HEK293 (cell line): ENCODE data around the gene PIK3R1.

ENCODE experiments used
- GLI4 ChIP-seq: fragments of 450-650 bp; formaldehyde crosslinking; IDR thresholded peaks from 2 replicates; pipeline ENCODE4 v1.5.1; 2016; ENCODE audit warnings: missing biosample characterization, missing genetic modification characterization
- PBX3 ChIP-seq: sonication (generic); formaldehyde crosslinking; IDR thresholded peaks from 2 replicates; pipeline ENCODE4 v1.8.1; 2022; ENCODE audit warnings: mild to moderate bottlenecking, moderate library complexity, missing genetic modification reagents
- PRDM2 ChIP-seq: fragments of 450-650 bp; formaldehyde crosslinking; IDR thresholded peaks from 2 replicates; pipeline ENCODE4 v1.5.1; 2016; ENCODE audit warnings: missing biosample characterization, missing genetic modification characterization, borderline replicate concordance
- PRDM6 ChIP-seq: fragments of 450-650 bp; formaldehyde crosslinking; IDR thresholded peaks from 2 replicates; pipeline ENCODE4 v1.5.1; 2017; ENCODE audit warnings: missing biosample characterization, missing genetic modification characterization
- SP7 ChIP-seq: fragments of 450-650 bp; formaldehyde crosslinking; IDR thresholded peaks from 2 replicates; pipeline ENCODE4 v1.5.1; 2016; ENCODE audit warnings: missing biosample characterization, missing genetic modification characterization
- ZBTB20 ChIP-seq: fragments of 450-650 bp; formaldehyde crosslinking; IDR thresholded peaks from 2 replicates; pipeline ENCODE4 v1.5.1; 2016; ENCODE audit warnings: missing biosample characterization, missing genetic modification characterization
- ZBTB44 ChIP-seq: fragments of 450-650 bp; IDR thresholded peaks from 2 replicates; pipeline ENCODE4 v1.5.1; 2018; ENCODE audit warnings: missing biosample characterization, mild to moderate bottlenecking, missing genetic modification characterization
- ZNF157 ChIP-seq: fragments of 450-650 bp; formaldehyde crosslinking; IDR thresholded peaks from 2 replicates; pipeline ENCODE4 v1.5.1; 2016; ENCODE audit warnings: missing biosample characterization, missing genetic modification characterization
- ZNF174 ChIP-seq: fragments of 450-650 bp; formaldehyde crosslinking; IDR thresholded peaks from 2 replicates; pipeline ENCODE4 v1.5.0; 2017; ENCODE audit warnings: missing biosample characterization, mild to moderate bottlenecking, missing genetic modification characterization
- ZNF280D ChIP-seq: fragments of 450-650 bp; formaldehyde crosslinking; IDR thresholded peaks from 2 replicates; pipeline ENCODE4 v1.5.1; 2016; ENCODE audit warnings: missing biosample characterization, missing genetic modification characterization
- ZNF600 ChIP-seq: fragments of 450-650 bp; formaldehyde crosslinking; IDR thresholded peaks from 2 replicates; pipeline ENCODE4 v1.5.1; 2016; ENCODE audit warnings: missing biosample characterization, missing genetic modification characterization
- ZNF654 ChIP-seq: fragments of 450-650 bp; formaldehyde crosslinking; IDR thresholded peaks from 2 replicates; pipeline ENCODE4 v1.5.1; 2016; ENCODE audit warnings: low read depth, missing biosample characterization, missing genetic modification characterization
- ZNF664 ChIP-seq: fragments of 450-650 bp; formaldehyde crosslinking; IDR thresholded peaks from 2 replicates; pipeline ENCODE4 v1.5.1; 2016; ENCODE audit warnings: missing biosample characterization, missing genetic modification characterization
- ZNF76 ChIP-seq: fragments of 450-650 bp; formaldehyde crosslinking; IDR thresholded peaks from 2 replicates; pipeline ENCODE4; 2016; ENCODE audit warnings: low read depth, missing biosample characterization, missing genetic modification characterization, borderline replicate concordance
- ZNF843 ChIP-seq: fragments of 450-650 bp; formaldehyde crosslinking; IDR thresholded peaks from 2 replicates; pipeline ENCODE4 v1.5.1; 2016; ENCODE audit warnings: missing biosample characterization, missing genetic modification characterization
- ZSCAN30 ChIP-seq: fragments of 450-650 bp; IDR thresholded peaks from 2 replicates; pipeline ENCODE4 v1.5.1; 2018; ENCODE audit warnings: missing biosample characterization, mild to moderate bottlenecking, missing genetic modification characterization, moderate library complexity
- TF ChIP-seq, protein P1 (sequence below): fragments of 450-650 bp; formaldehyde crosslinking; IDR thresholded peaks from 2 replicates; pipeline ENCODE4 v1.5.1; 2016; ENCODE audit warnings: missing biosample characterization, missing genetic modification characterization
- TF ChIP-seq, protein P2 (sequence below): fragments of 450-650 bp; formaldehyde crosslinking; IDR thresholded peaks from 2 replicates; pipeline ENCODE4 v1.5.1; 2016; ENCODE audit warnings: missing biosample characterization, missing genetic modification characterization
- TF ChIP-seq, protein P3 (sequence below): fragments of 450-650 bp; formaldehyde crosslinking; IDR thresholded peaks from 2 replicates; pipeline ENCODE4 v1.5.1; 2016; ENCODE audit warnings: missing biosample characterization, missing genetic modification characterization, low read depth

Gene PIK3R1

GRCh38 chr5:68240202-68240601 is 24.6 kb downstream of the PIK3R1 start (continued):
- no peak for TF ChIP-seq ZNF664
- TF ChIP-seq ZBTB44 (tag by site-specific recombination), result peak; percentile 31; the same call in 1 of the 2 replicates
- TF ChIP-seq ZNF174, result no peak
- no peak for TF ChIP-seq ZNF157 (tag by site-specific recombination)
- TF ChIP-seq, protein P1, sequence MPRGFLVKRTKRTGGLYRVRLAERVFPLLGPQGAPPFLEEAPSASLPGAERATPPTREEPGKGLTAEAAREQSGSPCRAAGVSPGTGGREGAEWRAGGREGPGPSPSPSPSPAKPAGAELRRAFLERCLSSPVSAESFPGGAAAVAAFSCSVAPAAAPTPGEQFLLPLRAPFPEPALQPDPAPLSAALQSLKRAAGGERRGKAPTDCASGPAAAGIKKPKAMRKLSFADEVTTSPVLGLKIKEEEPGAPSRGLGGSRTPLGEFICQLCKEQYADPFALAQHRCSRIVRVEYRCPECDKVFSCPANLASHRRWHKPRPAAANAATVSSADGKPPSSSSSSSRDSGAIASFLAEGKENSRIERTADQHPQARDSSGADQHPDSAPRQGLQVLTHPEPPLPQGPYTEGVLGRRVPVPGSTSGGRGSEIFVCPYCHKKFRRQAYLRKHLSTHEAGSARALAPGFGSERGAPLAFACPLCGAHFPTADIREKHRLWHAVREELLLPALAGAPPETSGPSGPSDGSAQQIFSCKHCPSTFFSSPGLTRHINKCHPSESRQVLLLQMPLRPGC, result no peak
- TF ChIP-seq ZNF600 (tag by site-specific recombination), result no peak
- no peak for TF ChIP-seq ZBTB20 (tag by site-specific recombination)
- no peak for TF ChIP-seq ZNF76 (tag by site-specific recombination)
- peak; percentile 94 for TF ChIP-seq PRDM6 (tag by site-specific recombination)
- no peak for TF ChIP-seq PRDM2
- 0 out of 2 replicates have a peak, but pooled peaks have one; percentile 17 for TF ChIP-seq ZNF843 (tag by site-specific recombination)
- TF ChIP-seq SP7, result no peak
- no peak for TF ChIP-seq ZNF654 (tag by site-specific recombination)
- TF ChIP-seq PBX3 (CRISPR knock-in tag), result no peak
- no peak for TF ChIP-seq ZSCAN30 (tag by site-specific recombination)
- TF ChIP-seq, protein P2, sequence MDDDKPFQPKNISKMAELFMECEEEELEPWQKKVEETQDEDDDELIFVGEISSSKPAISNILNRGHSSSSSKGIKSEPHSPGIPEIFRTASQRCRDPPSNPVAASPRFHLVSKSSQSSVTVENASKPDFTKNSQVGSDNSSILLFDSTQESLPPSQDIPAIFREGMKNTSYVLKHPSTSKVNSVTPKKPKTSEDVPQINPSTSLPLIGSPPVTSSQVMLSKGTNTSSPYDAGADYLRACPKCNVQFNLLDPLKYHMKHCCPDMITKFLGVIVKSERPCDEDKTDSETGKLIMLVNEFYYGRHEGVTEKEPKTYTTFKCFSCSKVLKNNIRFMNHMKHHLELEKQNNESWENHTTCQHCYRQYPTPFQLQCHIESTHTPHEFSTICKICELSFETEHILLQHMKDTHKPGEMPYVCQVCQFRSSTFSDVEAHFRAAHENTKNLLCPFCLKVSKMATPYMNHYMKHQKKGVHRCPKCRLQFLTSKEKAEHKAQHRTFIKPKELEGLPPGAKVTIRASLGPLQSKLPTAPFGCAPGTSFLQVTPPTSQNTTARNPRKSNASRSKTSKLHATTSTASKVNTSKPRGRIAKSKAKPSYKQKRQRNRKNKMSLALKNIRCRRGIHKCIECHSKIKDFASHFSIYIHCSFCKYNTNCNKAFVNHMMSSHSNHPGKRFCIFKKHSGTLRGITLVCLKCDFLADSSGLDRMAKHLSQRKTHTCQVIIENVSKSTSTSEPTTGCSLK (tag by site-specific recombination), result no peak
- TF ChIP-seq, protein P3, sequence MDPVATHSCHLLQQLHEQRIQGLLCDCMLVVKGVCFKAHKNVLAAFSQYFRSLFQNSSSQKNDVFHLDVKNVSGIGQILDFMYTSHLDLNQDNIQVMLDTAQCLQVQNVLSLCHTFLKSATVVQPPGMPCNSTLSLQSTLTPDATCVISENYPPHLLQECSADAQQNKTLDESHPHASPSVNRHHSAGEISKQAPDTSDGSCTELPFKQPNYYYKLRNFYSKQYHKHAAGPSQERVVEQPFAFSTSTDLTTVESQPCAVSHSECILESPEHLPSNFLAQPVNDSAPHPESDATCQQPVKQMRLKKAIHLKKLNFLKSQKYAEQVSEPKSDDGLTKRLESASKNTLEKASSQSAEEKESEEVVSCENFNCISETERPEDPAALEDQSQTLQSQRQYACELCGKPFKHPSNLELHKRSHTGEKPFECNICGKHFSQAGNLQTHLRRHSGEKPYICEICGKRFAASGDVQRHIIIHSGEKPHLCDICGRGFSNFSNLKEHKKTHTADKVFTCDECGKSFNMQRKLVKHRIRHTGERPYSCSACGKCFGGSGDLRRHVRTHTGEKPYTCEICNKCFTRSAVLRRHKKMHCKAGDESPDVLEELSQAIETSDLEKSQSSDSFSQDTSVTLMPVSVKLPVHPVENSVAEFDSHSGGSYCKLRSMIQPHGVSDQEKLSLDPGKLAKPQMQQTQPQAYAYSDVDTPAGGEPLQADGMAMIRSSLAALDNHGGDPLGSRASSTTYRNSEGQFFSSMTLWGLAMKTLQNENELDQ (tag by site-specific recombination), result no peak
- TF ChIP-seq ZNF280D, result no peak
- no peak for TF ChIP-seq GLI4 (tag by site-specific recombination)
